Islet precursor cell (in vitro differentiated cells): ENCODE measurements around the gene EIF3F.

ENCODE experiments used
- DNase-seq: peaks from one replicate; pipeline ENCODE4 v3.0.0-alpha.2; 2018

Gene EIF3F

DNA sequence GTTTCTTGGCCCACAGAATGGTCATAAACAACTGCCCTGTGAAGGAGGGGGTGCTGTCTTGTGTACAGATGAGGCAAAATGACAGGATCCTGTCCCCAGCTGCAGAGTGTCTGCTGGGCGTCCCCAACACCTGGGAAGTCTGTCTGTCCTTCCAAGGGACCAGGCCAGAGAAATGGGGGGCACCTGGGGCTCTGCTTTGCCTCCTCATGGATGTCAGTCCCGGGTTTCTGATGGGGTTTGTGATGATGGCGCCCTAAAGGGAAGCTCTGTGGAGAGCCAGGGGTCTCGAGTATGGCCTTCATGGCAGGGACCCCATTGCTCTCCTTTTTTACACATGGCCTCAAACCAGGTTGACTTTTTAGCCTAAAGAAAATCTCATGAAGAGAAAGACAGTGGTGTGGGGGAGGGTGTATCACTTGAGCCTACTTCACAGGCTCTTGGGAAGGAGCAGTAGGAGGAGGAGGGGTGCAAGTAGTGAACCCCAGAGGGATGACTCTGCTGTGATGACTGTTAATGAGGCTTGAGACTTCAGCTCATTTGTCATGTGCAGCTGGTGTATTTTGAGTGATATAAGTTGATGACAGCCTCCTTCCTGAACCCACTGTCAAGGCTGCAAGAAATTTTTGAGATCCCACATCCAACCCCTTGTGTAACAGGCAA, 53.3 kb downstream of the EIF3F start:
- peak; percentile 15 for DNase-seq

DNA sequence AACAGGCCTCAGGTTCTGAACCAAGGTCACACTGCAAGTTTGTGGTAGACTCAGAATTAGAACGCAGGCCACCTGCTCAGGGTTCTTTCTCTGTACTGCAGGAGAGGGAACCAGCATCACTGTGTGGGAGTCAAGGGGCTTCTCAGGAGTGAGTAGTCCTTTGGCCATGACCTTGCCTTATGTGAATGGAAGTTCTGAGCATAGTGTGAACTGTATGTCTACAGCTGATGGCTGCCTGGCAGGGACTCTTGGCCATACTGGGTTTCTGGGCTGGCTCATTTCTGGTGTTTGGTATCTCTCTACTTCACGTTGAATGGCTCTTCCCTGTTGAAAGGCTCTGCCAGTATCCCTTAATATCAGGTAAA, 53.8 kb downstream of the EIF3F start:
- DNase-seq, result peak; percentile 24

DNA sequence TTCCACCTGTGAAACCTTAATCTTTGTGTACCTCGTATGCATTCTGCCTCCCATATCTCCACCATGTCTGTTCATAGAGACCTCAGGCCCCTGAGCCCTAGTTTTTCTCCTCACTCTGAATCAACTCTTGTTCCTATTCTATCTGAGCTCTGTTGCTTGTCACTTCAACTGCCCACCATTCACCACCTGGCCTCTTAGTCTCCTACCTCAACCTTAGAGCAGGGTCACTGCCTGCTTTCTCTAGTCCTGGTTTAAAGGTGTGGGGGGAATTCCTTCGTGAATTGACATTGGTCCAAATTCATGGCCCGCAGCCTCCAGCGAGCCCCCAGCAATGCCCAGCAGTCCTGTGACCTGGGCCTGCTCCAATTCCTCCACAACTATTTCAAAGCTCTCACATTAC, 54.4 kb downstream of the EIF3F start:
- DNase-seq, result peak; percentile 23

DNA sequence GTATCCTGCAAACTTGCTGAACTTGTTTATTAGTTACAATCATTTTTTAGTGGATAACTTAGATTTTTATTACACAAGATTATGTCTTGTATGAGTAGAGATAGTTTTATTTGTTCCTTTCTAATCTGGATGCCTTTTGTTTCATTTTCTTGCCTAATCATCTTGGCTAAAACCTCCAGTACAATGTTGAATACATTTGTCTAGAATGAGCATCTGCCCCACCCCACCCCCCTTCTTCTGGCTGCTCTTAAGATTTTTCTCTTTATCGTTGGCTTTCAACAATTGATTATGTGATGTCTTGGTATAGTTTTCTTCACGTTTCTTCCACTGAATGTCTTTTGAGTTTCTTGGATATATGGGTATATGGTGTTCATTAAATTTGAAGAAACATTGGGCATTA, 56.6 kb downstream of the EIF3F start:
- DNase-seq, result no peak

DNA sequence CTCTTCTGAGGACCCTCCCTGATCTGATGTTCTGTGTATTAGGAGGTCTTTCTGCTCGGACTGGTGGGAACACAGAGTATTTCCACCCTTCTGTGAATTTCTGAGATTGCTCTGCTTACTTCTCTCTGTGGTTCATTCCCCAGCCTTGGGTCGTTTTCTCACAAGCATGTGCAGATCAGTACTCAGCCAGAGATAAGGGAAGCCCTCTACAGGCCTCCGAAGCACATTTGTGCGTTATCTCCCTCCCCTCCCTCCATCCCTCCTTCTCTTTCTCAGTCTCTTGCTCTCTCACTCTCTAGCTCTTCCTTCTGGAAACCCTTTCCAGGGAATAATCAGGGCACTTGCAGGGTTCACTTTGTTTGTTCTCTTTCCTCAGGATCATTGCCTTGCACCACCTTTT, 58.7 kb downstream of the EIF3F start:
- DNase-seq, result no peak

DNA sequence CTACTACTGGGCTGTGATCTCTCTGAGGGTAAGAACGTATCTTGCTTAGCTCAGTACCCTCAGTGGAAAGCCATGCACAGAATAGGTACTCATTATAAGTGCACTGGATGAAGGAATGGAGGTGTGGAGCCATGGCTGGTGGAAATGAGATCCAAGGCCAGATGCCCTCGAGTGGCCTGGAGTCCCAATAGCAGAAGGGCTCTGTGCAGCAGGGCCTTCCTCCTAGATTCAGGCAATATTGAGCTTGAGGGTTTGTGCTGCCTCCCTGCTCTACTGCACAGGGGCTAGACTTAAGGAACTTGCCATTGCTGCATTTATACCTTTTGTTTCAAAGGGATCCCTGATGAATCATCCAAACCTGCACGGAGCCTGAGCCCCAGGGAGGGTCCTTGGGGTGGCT, 60.2 kb downstream of the EIF3F start:
- DNase-seq, result peak; percentile 40

DNA sequence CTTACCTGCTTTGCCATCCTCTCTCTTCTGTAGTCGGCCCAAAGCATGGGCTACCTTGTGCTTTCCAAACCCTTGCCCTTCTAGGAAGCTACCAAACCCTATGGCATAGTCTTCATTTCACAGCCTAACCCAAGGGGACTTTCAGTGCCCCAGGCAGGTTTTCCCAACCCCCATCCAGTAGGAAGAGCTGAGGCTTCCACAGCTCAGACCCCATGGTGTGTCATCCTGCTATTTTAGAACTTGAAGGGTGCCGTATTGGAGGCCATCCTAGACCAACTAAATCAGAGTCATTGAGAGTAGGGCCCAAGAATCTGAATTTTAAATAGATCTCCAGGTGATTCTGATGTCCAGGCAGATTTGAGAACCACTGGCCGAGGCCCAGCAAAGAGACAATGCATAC, 61.9 kb downstream of the EIF3F start:
- DNase-seq, result no peak
